RKO (cell line): Measurements from ENCODE around the gene PBX4.
A peak's percentile ranks its signal among the peaks of the same experiment; 100 is the strongest.
"Not testable (repeated sequence)": the region's sequence is repeated elsewhere in the genome, so short reads cannot be mapped to it uniquely, and the experiment has no call there.

Source experiments
- DNase-seq: peaks from one replicate; pipeline ENCODE4 v3.0.0-alpha.2; 2016; ENCODE audit warnings: low spot score

PBX4 gene, protein sequence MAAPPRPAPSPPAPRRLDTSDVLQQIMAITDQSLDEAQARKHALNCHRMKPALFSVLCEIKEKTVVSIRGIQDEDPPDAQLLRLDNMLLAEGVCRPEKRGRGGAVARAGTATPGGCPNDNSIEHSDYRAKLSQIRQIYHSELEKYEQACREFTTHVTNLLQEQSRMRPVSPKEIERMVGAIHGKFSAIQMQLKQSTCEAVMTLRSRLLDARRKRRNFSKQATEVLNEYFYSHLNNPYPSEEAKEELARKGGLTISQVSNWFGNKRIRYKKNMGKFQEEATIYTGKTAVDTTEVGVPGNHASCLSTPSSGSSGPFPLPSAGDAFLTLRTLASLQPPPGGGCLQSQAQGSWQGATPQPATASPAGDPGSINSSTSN

DNA sequence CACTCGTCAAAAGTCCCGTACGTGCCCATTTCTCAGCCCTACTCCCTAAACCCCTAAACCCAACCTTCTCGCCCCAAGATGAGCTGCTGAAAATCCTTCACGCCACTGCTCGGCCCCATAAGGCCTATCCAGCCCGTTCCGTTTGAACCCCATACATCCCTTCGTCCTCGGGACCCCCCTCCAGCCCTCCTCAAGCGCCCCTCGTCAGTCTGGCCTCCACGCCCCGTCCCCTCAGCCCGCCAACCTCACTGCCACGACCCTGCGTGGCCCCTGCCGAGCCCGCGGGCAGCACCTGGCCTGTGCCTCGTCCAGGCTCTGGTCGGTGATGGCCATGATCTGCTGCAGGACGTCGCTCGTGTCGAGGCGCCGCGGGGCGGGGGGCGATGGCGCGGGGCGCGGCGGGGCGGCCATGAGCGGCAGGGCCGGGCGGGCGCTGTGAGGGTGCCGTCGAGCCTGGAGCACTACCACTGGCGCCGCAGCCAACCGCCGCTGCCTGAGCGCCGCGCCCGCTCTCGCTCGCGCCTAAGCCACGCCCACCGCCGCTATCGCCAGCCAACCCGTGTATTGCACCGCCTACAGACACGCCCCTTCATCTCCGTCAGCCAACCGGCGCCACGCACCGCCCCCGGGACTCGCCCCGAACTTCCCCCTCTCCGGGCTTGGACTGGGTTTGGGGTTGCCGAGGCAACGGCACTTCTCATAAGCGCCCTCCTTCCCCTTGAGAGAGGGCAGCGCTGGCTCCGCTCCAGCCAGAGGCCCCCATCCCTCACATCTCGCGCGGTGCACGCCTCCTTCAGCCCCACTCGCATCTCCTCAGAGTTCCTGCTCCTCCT, at the start of gene PBX4:
PBX4 (minus strand) TSS at position 469 of the 833 bp plus-strand sequence; CDS start at position 411, 58 bp downstream.
- DNase-seq, result peak; percentile 94

DNA sequence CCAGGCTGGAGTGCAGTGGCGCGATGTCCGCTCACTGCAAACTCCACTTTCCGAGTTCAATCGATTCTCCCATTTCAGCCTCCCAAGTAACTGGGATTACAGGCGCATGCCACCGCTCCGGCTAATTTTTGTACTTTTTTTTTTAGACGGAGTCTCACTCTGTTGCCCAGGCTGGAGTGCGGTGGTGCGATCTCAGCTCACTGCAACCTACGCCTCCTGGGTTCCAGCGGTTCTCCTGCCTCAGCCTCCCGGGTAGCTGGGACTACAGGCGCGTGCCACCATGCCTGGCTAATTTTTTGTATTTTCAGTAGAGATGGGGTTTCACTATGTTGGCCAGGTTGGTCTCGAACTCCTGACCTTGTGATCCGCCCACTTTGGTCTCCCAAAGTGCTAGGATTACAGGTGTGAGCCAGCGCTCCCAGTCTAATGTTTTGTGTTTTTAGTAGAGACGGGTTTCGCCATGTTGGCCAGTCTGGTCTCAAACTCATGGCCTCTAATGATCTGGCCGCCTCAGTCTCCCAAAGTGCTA, 47.0 kb upstream of the PBX4 start:
- DNase-seq, result not testable (repeated sequence)

DNA sequence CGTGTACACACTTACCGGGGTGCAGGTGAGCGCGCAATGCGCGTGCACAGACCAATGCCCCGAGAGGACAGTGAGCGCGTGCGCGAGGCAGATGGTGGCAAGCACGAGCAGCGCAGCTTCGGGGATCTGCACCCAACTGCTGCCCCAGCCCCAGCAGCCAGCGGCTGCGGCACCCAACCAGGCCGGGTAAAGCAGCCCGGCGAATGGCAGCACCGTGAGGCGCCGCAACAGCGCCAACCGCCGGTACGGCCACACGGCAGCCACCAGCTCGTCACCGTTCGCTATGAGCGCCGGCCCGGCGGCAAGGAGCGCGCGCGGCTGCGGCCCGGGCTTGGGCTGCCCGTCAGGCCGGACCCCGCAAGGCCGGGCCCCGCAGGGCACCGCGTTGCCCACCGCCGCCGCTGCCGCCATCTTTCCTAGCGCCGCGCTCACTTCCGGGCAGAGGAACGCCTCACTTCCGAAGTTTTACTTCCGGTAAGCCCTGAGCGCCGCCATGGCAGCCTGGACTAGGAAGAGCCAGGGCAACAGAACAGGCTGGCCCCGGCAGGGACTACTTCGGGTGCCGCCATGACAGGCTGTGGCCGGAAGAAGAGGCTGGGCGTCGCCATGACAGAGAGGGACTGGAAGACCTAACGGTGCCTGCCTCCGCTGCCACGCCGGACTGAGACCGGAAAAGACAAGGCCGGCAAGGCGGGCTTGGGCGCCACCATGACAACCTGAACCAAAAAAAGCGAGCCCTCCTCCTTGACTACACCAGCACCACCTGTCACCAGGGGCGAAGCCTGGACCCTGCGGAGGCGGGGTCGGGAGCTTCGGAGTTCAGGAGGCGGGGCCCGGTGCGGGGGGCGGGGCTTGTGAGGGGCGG, 45.0 kb upstream of the PBX4 start, which contains the start of gene ATP13A1:
ATP13A1 (minus strand) TSS at position 421 of the 865 bp plus-strand sequence; CDS start at position 411, 10 bp downstream.
- peak; percentile 95 for DNase-seq

DNA sequence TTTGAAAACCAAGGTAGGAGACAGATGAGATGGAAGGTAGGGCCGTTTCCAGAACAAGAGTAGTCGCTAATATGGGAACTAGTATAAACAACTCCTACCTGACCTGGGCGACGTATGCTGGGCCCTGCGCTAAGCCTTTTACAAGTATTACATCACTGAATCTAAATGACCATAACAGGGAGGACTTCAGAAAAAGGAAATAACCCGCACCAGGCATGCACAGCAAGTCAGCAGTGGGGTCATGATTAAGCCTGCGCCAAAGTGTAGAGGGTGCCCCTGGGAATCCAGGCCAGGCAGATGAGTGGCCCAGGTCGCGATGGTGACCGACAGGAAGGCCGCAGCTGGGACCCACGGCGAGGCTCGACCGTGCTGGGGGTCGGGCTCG, 44.4 kb upstream of the PBX4 start:
- peak; percentile 77 for DNase-seq

DNA sequence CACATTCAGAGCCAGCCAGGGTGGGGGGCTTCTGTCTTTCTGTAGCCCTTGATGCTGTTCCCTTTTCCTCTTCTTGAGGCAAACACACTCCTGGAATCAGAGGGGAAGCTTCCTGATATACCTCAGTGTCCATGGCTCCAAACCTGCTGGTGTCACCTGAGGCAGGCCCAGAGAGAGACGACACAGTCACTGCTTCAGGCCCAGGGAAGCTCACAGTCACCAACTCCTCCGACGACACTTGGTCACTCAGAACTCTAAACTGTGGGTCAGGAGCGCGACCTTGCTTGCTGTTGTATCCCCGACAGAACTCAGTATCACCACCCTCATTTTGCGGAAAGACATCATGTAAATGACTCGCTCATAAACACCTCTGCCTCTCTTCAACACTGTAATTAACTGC, 43.9 kb upstream of the PBX4 start:
- DNase-seq, result peak; percentile 36

DNA sequence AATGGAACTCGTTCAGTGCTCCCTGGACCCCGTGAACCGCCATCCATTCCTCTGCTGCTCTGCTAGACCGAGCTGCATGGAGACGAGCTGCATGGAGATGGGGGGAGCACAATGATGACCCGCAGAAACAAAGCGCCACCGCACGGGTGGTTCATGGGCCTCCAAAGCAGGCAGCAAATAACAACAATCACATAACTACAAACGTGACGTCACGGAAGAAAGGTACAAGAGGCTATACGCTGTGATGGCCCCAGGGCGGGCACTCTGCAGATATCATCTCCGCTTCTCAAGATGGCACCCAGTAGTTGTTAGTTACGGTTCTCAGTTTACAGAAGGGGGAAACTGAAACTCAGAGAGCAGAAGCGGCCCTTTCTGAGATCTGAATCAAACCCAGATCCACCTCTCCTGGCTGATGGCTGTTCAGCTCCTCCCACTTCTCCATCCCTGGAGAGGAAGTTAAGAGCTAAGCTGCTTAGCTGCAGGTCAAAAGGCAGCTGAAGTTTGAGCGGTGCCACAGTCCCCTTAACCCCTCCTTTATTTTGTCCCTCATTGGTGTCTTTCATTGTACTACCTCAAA, 43.3 kb upstream of the PBX4 start:
- DNase-seq, result no peak

DNA sequence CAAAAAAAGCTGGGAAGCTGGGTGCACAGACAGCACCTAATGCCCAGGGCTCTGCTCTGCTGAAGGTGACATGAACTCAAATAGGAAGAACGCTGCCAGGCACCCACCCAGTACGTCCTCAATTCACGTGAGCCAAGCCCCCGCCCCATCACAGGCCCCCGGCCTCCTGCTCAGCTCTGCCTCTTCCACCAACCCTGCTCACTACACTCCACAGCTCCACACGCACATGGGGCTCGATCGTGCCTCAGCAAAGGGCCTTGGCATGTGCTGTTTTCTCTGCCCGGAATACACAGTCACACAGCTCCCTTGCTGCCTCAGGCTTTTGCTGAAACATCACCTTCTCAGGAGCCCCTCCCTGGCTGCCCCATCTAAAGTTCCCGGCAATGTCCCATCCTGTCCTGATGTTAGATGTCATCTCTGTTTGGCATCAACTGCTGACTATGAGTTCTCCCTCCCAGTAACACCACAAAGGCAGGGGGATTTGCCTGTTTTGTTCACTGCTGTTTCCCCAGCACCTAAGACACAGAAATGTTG, 42.7 kb upstream of the PBX4 start:
- no peak for DNase-seq

DNA sequence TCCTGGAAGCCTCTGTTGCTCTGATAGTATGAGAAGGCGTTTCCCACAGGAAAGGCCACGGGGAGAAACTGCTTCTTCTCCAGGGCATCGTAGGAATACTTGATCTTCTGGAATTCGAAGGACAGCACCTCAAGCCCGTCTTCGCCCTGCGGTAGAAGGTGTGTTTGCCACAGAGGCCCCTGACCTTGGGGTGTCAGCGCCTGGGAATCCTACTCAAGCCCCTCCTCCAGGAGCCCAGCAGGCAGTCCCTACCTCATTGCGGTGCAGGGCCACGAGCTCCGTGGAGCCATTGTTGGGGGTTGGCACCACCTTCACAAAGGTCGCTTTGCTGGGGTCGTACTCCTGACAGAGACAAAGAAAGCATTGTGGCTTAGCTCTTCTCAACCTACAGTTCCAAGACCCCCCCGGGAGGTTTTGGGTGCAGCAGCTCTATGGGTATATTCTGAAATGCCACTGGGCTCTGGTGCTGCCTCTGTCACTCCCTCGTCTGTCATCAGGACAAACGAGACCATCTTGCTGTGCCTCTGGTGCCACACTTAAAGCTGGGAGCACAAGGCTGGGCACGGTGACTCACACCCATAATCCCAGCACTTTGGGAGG, 41.3 kb upstream of the PBX4 start:
- no peak for DNase-seq

DNA sequence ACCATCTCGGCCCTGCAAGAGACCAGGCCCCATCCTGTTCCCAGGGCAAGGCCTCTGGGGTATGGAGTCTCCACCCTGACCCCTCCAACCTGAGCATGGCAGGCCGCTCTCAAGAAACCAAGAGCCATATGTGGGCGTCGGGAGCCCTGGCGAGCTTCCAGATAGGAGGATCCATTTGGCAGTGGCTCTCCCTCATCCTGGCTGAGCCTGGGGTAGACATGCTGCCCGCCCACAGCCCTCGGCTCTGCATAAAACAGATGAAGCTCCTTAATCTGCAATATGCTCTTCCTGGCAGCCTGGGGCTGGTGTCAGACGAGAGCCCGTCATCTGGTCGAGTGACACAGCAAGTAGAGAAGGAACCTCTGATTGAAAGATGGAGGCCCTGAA, 38.9 kb upstream of the PBX4 start:
- no peak for DNase-seq

DNA sequence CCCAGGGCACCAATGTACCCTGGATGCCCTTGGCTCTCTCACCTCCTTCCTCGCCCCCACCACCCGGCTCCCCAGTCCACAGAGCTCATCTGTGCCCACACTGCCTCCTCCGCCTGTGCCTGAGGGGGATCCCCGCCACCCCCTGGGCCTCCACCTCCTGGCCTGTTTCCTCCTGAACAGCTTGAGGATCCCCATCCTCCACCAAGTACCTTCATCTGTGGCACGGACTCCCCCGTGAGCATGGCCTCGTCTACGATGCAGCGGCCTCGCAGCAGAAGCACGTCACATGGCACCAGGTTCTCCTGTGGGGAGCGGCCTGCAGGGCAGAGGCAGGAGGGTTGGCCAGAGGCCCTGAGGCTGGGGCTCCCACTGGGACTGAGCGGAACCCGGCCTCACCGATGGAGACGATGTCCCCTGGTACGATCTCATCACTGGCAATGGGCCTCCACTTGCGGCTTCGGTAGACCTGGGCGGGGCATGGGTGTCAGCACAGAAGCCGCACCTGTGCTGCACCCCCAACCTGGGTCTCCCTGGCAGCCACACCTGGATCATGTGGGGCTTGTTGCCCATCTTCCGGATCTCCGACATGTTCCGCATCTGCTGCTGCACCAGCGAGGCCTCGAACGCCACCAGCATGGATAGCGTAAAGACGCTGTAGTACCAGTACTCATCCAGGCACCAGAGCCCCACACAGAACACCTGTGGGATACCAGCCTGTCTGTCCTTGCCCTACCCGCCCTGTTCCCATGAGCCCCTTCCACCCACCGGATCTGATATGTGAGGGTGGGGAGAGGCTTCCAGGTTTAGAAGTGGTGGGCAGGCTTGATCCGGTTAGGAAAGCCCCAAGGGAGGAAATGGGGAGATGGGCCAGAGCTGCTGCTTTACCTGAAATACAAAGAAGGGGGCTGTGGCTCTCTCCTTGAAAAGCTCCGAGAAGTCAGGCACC, 38.2 kb upstream of the PBX4 start:
- DNase-seq, result no peak

DNA sequence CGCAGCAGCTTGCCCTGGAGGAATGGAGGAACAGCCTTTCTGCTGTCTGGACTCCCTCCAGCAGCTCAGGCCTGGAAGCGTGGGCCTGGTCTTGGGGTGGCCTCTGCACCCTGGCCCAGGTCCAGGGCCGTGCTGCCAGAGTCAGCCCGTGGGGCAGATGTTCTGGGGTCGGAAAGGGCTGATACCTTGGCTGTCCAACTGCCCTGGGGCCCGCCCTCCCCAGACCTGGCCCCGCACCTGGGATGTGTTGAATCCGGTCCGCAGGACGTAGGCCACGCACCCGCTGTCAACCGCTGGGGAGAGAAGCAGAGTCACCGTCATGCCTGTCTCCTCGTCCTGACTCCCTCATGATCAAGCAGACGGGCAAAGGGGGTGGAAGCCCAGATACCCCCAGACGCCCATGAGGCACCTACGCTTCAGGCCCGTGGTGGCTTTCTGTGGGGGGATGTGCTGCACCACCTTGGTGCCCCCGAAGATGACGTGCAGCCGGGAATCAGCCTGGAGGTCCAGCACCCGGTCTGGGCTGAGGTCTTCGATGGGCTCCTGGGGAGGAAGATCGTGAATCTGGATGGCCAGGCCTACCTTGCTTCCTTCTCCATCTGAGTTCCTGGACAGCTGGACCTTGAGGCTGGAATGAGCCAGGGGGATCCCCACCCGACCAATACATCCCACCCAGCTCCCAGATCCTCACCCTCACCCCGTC, 37.3 kb upstream of the PBX4 start:
- no peak for DNase-seq

DNA sequence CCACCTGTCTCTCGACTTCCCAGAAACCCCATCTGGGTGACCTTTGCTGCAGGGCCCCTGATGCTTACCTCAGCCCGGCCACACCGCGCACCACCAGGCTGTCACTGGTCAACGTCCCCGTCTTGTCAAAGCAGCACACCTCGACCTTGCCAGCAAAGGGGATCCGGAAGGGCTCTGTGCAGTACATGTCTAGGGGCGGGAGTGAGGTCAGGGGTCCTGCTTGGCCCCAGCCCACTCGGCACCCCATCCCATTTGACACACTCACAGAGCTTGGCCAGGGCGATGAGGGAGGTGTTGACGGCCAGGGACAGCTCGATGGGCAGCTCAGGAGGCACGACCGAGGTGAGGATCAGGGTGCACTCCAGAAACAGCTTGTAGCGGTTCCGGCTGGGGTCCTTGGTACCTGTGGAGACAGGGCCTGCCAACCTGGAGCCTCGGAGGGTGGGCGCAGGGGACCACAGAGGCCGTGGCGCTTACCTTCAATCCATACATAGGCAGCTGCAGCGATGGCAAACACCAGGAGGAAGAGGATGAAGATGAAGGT, 36.6 kb upstream of the PBX4 start:
- DNase-seq, result no peak

DNA sequence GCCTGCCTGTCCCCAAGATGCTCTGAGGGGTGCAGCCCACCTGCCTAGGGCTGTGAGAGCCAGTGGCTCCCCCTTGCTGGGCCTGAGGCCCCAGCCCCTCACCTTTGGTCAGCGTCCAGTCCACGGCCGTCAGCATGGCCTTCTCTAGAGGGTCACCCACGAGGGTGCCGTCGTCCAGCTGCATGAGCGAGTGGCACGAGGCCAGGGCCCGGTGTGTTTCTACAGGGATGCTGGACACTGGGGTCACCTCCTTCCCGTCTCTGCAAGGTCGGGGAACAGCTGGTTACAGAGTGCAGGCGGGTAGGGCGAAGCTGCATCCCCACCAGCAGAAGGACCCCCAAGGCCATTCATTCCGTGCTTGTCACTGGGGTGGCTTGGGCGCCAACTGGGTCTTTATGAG, 36.0 kb upstream of the PBX4 start:
- DNase-seq, result no peak

DNA sequence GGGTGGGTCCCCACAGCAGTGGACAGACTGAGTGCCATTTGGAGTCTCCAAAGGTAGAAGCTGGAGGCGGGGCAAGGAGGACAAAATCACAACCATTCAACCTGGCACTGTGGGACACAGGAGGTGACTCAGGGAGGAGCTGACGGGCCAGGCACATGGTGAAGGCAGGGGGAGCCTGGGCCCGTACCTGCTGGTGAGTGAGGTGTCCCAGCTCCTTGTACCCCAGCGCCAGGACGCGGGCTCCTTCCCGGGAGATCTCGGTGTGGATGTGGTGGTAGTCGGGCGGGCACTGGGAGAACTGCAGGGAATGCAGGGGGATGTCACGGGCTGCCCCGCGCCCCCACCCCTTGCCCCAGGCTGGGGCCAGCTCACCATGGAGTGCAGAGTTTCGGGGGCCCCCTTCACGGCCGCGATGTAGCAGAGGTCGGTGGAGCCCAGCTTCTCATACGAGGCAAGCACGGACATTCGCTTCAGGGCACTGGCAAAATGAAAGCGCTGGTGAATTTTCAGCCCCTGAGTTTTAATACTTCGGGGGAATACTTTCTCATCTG, 35.2 kb upstream of the PBX4 start:
- DNase-seq, result no peak

DNA sequence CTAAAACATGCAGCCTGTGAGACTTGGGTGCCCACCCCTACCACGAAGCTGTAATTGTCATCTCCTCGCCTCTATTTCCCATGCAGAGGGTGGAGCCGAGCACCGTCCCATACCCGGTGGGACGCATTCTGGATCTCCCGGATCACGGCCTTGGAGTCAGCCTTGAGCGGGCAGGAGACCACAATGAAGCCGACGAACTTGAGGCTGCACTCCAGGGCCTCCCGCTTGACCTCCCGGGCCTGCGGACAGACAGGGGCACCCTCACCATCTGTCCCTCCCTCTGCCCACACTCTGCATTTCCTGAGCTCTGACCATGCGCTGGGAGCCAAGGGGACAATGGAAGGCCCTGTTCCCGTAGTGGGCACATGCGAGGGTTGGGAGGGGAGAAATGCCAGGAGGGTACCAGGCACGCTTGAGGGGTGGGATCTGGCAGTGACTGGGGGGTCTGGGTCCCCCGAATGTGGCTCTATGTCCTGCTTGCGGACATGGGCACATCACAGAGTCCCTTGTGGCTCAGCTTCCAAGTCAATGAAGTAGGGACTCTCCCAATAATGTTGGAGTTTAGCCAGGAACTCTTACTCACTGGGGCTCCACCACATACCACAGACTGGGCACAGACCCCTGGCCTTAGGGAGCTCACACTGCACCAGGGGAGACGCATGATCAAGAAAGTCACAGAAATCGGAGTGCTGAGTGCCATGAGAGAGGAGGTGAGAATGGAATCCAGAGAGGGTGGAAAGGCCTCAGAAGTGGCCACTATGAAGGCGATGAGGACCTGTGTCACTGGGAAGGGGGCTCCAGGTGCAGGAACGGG, 34.2 kb upstream of the PBX4 start:
- DNase-seq, result no peak

DNA sequence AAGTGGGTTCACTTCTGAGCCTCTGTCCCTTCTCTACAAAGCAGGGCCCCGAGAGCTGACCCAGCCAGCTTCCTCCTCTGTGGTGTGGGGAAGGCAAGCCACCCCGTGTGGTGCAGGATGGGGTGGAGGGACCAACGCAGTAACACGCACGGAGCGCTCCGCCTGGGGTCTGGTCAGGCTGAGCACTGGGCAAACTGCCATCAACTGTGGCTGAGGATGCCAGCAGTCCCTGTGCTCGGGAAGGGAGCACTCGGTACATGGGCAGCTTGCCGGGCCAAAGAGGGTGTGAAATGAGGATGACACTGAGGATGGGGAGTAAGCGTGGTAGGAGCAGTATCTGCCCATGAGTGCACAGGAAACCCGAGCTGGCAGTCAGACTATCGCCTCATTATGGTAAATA, 32.6 kb upstream of the PBX4 start:
- no peak for DNase-seq

DNA sequence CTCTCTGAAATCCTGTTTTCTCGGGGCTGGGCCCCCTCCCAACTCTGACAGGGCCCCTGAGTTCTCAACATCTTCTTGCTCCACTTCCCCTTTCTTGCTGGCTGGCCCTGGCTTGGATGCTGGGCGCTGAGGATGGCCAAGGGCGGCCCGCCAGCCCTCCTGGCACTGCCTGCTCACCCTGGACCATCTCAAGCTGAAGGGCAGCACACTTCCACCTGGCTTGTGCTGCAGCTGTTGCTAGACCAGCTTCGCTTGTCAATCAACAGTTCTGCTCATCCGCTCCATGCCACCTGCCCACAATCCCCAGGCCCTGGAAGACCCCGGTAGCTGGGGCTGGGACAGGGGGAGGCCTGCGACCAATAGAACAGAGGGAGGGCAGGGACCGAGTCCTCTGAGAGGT, 31.8 kb upstream of the PBX4 start:
- DNase-seq, result no peak

DNA sequence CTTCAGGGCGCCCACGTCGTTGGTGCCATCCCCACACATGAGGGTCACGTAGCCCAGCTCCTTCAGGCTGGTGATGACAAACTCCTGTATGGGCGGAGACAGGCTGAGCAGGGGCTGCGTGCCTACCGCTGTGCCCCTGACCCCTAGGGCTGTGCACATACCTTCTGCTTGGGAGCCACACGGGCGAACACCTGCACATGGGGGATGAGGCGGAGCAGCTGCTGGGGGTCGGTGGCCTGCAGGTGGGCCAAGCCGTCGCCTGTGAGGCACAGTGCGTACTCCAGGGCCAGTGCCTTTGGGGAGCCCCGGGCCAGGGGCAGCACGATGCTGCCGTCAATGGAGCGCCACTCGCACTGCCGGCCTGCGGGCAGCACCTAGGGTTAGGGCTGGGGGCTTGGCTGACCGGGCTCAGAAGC, 31.1 kb upstream of the PBX4 start:
- DNase-seq, result no peak
